HepG2 (cell line): ENCODE results near the gene CADM1. TPM values are rescaled to one million over a fixed set of nuclear protein-coding genes. Genes with fewer than 3 reads are reported as not detected.
A peak's percentile ranks its signal among the peaks of the same experiment; 100 is the strongest.

ENCODE experiments used
- AFF4 ChIP-seq: sonication (generic); formaldehyde crosslinking; IDR thresholded peaks from 2 replicates; pipeline ENCODE4 v1.4.0; 2020; ENCODE audit warnings: missing genetic modification reagents
- ERF ChIP-seq: IDR thresholded peaks from 2 replicates; pipeline ENCODE4 v1.6.1; 2018; ENCODE audit warnings: missing biosample characterization, missing genetic modification reagents
- HMG20A ChIP-seq: IDR thresholded peaks from 2 replicates; pipeline ENCODE4 v1.6.1; 2016; ENCODE audit warnings: borderline replicate concordance
- LBX2 ChIP-seq: sonication (generic); formaldehyde crosslinking; IDR thresholded peaks from 2 replicates; pipeline ENCODE4 v1.5.0; 2020; ENCODE audit warnings: missing genetic modification reagents, mild to moderate bottlenecking, borderline replicate concordance
- NFKB2 ChIP-seq: sonication (generic); formaldehyde crosslinking; IDR thresholded peaks from 2 replicates; pipeline ENCODE4 v1.4.0; 2020; ENCODE audit warnings: missing genetic modification reagents, borderline replicate concordance
- PHF5A ChIP-seq: IDR thresholded peaks from one replicate; pipeline ENCODE4 v1.6.1; 2018; ENCODE audit warnings: low read depth, missing genetic modification reagents; ENCODE audit not compliant: unreplicated experiment
- REST ChIP-seq, 2 experiments: IDR thresholded peaks; 2 replicates each; pipeline ENCODE4 v1.6.1; 2011 to 2012; ENCODE audit warnings: low read length in 2 of 2, borderline replicate concordance in 1 of 2, low read depth in 1 of 2, mild to moderate bottlenecking in 1 of 2, moderate library complexity in 1 of 2
- SKIL ChIP-seq: sonication (generic); formaldehyde crosslinking; IDR thresholded peaks from 2 replicates; pipeline ENCODE4 v1.8.0; 2022; ENCODE audit warnings: missing genetic modification reagents, mild to moderate bottlenecking, moderate library complexity, borderline replicate concordance
- THRA ChIP-seq: sonication (generic); formaldehyde crosslinking; IDR thresholded peaks from 2 replicates; pipeline ENCODE4 v1.4.0; 2020; ENCODE audit warnings: missing genetic modification reagents, borderline replicate concordance
- ZFP36L1 ChIP-seq: sonication (generic); formaldehyde crosslinking; IDR thresholded peaks from 2 replicates; pipeline ENCODE4 v1.8.0; 2022; ENCODE audit warnings: mild to moderate bottlenecking, missing genetic modification reagents, moderate library complexity
- ZNF280B ChIP-seq: sonication (generic); formaldehyde crosslinking; IDR thresholded peaks from 2 replicates; pipeline ENCODE4 v1.5.0; 2020; ENCODE audit warnings: missing genetic modification reagents, mild to moderate bottlenecking, borderline replicate concordance
- ZNF441 ChIP-seq: sonication (generic); formaldehyde crosslinking; IDR thresholded peaks from 2 replicates; pipeline ENCODE4 v1.7.0; 2021; ENCODE audit warnings: missing genetic modification reagents, borderline replicate concordance
- ZSCAN9 ChIP-seq: IDR thresholded peaks from 2 replicates; pipeline ENCODE4 v1.6.1; 2016; ENCODE audit warnings: borderline replicate concordance
- polyA plus RNA-seq, 8 experiments: library from polyadenylated mRNA; depleted of rRNA in 3 of 8; stranded (reverse) in 7 of 8; unstranded in 1 of 8; fragments of >200 nt; fragmentation: Illumina TruSeq in 4 of 8; extraction: Trizol in 4 of 8; gene quantifications; 2 replicates each; pipeline versions ENCODE4 v1.2.1 to v1.2.3, GENCODE V29; 2011 to 2016; ENCODE audit warnings: low read depth in 4 of 8, missing spikeins in 1 of 8, mixed read lengths in 1 of 8; ENCODE audit not compliant: insufficient read depth in 1 of 8
- total RNA-seq, 5 experiments: library from RNA; depleted of rRNA; stranded (reverse); fragments of >200 nt; fragmentation: Illumina TruSeq; extraction: Trizol; gene quantifications; 2 replicates each; pipeline ENCODE4 v1.2.3, GENCODE V29; 2016; ENCODE audit warnings: low read depth in 1 of 5

Gene CADM1
- total and polyA plus RNA-seq, 2 of the 13 experiments (the other 11 are each of a cell fraction or from before 2014, with no cell fraction given) = 71.3 to 122 TPM

GRCh38 chr11:115504276-115505158 lies at the start of gene CADM1 (continued):
- TF ChIP-seq SKIL (CRISPR knock-in tag) (no peak), ZSCAN9 (CRISPR knock-in tag) (peak; percentile 50; the same call in 1 of the 2 replicates), ERF (CRISPR knock-in tag) (peak; percentile 70; the same call in 1 of the 2 replicates), THRA (CRISPR knock-in tag) (no peak), ZNF280B (CRISPR knock-in tag) (peak; percentile 68; the same call in 1 of the 2 replicates), PHF5A (CRISPR knock-in tag) (peak; percentile 50), NFKB2 (CRISPR knock-in tag) (no peak; the same call in 1 of the 2 replicates), HMG20A (CRISPR knock-in tag) (0 out of 2 replicates have a peak, but pooled peaks have one; percentile 8), ZFP36L1 (no peak), REST (IDR thresholded peaks at IDR 0.05; ENCODE audit: borderline replicate concordance in 1 of 2, low read depth in 1 of 2, low read length in 2 of 2) (peak in 1 of 2 experiments; percentile 86; a peak in 2 of 4 replicates), ZNF441 (CRISPR knock-in tag) (peak; percentile 80), LBX2 (CRISPR knock-in tag) (peak; percentile 27; the same call in 1 of the 2 replicates), AFF4 (CRISPR knock-in tag) (peak; percentile 54; the same call in 1 of the 2 replicates)
